NCI-H2196 (cell line): ENCODE measurements around the gene ZDHHC14.
"Not testable (repeated sequence)": the region's sequence is repeated elsewhere in the genome, so short reads cannot be mapped to it uniquely, and the experiment has no call there.

Source experiments
- DNase-seq: peaks from one replicate; lab custom pipeline; 2025; ENCODE audit not compliant: unreplicated experiment; lab: John Stamatoyannopoulos, UW

The ZDHHC14 gene

GRCh38 chr6:157561929-157562810 is 181.2 kb downstream of the ZDHHC14 start:
- DNase-seq = no peak

DNA sequence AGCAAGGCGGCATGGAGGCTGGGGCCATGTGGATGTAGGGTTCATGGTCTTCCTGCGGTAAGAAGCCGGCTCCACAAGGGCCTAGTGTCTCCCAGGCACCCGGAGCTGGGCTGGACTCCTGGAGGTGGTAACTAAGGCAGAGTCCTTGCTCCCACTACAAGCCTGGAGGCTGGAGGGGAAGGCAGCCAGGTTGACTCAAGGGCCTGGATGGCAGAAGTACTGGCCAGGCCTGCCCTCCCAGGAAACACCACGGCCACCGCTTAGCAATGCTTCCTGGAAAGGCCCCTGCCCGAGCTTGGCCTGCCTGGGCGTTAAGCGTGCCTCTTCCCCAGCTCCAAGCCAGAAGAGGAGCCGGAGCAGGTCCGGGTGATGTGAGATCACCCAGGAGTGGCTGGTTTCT is 182.0 kb downstream of the ZDHHC14 start:
- no peak for DNase-seq

DNA sequence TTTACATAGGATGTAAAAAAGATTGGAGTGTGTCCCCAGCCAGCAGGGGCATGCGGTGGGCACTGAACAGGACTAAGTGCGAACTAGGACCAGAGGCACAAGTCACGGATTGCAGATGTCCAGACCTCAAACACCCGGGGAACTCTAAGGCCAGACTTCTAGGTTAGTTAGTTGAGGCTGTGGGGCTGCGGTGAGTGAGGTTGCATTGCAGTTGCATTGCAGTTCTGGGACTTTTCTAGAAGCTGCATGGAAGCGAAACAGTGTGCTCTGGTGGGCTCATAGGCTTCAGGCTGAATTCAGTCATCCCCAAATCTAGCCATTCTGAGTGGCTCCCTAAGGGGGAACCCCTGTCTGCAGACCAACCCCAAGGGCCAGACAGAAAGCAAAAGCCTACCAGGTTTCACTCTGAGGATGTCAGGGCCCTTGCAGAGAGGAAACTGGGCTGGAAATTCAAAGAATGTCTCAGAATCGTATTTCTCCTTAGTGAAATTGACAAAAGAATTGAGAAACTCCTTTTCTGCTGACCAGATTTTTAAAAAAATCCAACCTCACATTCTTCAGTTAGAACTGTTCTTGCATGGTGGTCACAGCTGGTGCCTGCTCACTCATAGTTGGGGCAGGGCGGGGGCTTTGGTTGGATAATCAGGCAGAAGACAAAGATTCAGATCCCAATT is 182.8 kb downstream of the ZDHHC14 start:
- no peak for DNase-seq

GRCh38 chr6:157568702-157569101 is 187.7 kb downstream of the ZDHHC14 start:
- DNase-seq = no peak

GRCh38 chr6:157569543-157569942 is 188.6 kb downstream of the ZDHHC14 start:
- no peak for DNase-seq

GRCh38 chr6:157570104-157570503 is 189.1 kb downstream of the ZDHHC14 start:
- DNase-seq = no peak

DNA sequence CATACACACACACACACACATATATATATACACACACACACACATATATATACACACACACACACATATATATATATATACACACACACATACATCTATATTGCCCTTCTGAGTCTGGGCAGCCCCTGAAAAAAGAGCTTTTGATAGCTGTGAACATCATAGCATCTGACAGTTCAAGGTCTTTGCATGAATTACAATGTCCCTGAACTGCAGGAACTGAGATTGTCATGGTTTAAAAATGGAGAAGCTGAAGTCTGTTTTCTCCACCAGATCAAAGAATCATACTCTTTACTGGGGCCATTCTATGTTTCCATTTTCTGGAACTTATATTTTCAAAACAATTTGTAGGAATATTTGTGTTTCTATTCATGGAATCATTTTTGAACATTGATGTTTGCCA is 189.8 kb downstream of the ZDHHC14 start:
- DNase-seq = no peak

GRCh38 chr6:157571269-157571668 is 190.3 kb downstream of the ZDHHC14 start:
- no peak for DNase-seq

DNA sequence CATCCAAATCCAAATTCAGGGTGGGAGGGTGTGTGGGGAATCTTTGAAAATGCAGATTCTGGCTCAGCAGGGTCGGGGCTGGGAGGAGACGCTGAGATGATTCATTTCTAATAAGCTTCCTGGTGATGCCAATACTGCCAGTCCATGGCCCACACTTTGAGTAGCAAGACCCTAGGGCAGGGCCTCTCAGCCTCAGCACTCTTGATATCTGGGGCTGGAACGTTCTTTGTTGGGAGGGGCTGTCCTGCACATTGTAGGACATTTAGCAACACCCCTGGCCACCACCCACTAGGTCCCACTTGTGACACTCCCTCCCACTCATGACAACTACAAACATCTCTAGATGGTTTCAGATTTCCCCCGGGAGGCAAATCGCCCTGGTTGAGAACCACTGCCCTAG is 191.0 kb downstream of the ZDHHC14 start:
- no peak for DNase-seq

DNA sequence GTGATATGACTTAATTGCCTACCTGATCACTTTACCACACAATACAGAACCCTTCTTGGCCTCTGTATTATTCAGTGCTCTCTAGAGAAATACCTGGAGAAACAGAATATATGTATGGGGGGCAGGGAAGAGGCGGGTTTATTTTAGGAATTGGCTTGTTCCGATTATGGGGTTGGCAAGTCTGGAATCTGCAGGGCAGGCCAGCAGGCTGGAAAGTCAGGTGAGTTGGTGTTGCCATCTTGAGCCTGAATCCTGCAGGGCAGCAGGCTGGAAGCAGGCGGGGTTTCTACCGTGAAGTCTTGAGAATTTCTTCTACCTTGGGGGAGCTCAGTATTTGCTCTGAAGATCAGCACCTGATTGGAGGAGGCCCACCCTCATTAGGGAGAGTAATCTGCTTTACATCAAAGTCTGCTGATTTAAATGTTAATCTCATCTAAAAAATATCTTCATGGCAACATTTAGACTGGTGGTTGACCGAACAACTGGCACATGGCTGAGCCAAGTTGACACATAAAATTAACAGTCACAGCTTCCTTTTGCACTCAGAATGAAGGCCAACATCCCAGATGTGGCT is 193.9 kb downstream of the ZDHHC14 start:
- no peak for DNase-seq

DNA sequence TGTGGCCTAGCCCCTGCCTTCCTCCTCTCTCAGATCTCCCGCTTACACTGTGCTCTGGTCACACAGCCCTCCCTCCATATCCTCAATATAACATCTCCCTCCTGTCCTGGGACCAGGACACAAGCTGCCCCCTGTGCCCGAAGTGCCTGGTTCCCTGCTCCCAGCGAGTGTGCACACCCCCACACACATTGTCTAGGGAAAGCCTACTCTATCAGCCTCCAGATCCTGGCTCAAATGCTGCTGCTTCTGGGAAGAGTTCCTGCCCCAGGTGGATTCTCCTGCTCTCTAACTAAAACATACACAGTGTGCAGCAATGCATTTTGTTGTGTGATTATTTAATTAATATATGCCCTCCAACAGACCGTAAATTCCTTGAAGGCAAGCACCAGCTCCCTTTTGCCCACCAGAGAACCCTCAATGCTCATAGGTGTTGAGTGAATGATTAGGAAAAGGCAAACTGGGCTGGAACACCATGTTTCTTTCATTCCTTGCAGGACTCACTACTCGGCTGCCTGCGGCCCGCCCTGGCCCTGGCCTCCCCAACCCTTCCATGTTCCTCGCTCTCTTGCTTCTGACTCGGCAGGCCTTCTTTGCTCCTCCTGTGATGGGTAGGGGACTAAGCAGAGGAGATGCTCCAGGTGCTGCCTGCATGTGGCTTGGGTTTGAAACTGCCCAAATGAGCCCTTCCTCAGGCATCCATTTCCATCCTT is 194.6 kb downstream of the ZDHHC14 start:
- no peak for DNase-seq

DNA sequence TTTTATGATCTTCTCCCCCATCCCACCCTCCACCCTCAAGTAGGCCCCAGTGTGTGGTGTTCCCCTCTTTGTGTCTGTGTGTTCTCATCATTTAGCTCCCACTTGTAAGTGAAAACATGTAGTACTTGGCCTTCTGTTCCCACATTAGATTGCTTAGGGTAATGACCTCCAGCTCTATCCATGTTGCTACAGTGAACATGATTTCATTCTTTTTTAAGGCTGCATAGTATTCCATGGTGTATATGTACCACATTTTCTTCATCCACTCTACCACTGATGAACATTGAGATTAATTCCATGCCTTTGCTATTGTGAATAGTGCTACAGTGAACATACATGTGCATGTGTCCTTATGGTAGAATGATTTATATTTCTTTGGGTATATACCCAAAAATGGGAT is 196.0 kb downstream of the ZDHHC14 start:
- DNase-seq = not testable (repeated sequence)

GRCh38 chr6:157578527-157578926 is 197.5 kb downstream of the ZDHHC14 start:
- DNase-seq = not testable (repeated sequence)

GRCh38 chr6:157579467-157580031 is 198.6 kb downstream of the ZDHHC14 start:
- DNase-seq = no peak

GRCh38 chr6:157584036-157584435 is 203.0 kb downstream of the ZDHHC14 start:
- DNase-seq = no peak

GRCh38 chr6:157585274-157586087 is 204.5 kb downstream of the ZDHHC14 start:
- DNase-seq = no peak

GRCh38 chr6:157586088-157586414 is 205.1 kb downstream of the ZDHHC14 start:
- DNase-seq = no peak

DNA sequence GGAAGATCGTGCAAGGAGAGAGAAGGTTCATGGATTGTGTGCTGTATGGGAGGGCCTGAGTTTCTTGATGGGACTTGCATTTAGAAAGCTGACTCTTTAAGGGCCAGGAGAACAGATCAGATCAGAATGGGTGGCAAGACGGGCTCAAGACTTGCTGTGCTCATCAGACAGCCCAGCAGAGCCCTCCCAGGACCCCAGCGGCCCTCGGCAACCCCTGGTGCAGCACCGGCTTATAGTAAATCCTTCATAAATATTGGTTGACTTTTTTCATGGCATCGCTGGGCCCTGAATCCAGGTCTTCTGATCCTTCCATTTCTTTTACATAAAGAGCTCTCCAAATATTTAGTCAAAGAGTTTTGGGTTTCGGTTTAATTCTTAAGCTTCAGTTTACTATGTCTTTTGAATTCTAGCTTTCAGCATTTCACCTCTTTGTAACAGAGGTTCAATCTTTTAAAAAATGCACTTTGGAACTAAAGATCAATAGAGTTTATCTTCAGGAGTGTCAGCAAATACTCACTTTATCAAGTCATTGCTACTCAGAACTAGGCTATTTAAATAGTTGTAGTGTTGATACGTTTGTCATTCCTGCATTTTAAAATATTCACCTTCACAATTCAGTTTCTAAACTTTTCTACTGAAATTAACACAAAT is 205.6 kb downstream of the ZDHHC14 start:
- no peak for DNase-seq

- DNase-seq = no peak
Measured at GRCh38 chr6:157587127-157587926, 206.3 kb downstream of the ZDHHC14 start.
